IMR-90 (cell line): ENCODE results near the gene CIDEA. TPM values are rescaled to one million over a fixed set of nuclear protein-coding genes. Genes with fewer than 3 reads are reported as not detected.

Experiments used
- ATAC-seq: fragments of 200-7000 bp; cut with Tn5 transposase; 2 replicates; pipeline ENCODE4 v1.9.1; 2020; ENCODE audit warnings: low read depth, mild to moderate bottlenecking, moderate library complexity
- BruUV-seq: library from RNA; stranded (reverse); fragments of 400-500 nt; replicated peaks from 2 replicates; lab custom pipeline; 2021; lab: Mats Ljungman, UMichigan
- CTCF ChIA-PET: fragments of 300-600 bp; formaldehyde crosslinking; extraction: SDS; loops from one replicate; lab custom pipeline; 2021; ENCODE audit warnings: antibody characterized with exemption; lab: Yijun Ruan, JAX
- POLR2A ChIA-PET: fragments of 300-600 bp; sonication (Branson Sonifier 250); formaldehyde crosslinking; loops from one replicate; lab custom pipeline; 2022; ENCODE audit warnings: antibody characterized with exemption; ENCODE audit not compliant: unreplicated experiment; lab: Charles Lee
- DNase-seq: peaks from one replicate; pipeline ENCODE4 v3.0.0; 2013
- H2AFZ ChIP-seq: replicated peaks from 2 replicates; pipeline ENCODE3; 2013; ENCODE audit warnings: low read length, mild to moderate bottlenecking; ENCODE audit not compliant: poor library complexity
- H2AK5ac ChIP-seq: 2 replicates; pipeline ENCODE4 v1.6.1; 2013; ENCODE audit warnings: low read depth, low read length, inconsistent platforms
- H2AK9ac ChIP-seq: replicated peaks from 2 replicates; pipeline ENCODE3; 2013; ENCODE audit warnings: mild to moderate bottlenecking, low read depth, low read length, moderate library complexity; ENCODE audit not compliant: poor library complexity
- H2BK120ac ChIP-seq: 2 replicates; pipeline ENCODE4 v1.6.1; 2013; ENCODE audit warnings: low read depth, low read length, inconsistent platforms
- H2BK15ac ChIP-seq: 3 replicates; pipeline ENCODE4 v1.6.1; 2013; ENCODE audit warnings: low read depth, low read length, inconsistent platforms
- H2BK20ac ChIP-seq: 2 replicates; pipeline ENCODE4 v1.6.1; 2013; ENCODE audit warnings: low read depth, mild to moderate bottlenecking, inconsistent platforms, low read length, moderate library complexity
- H2BK5ac ChIP-seq: 2 replicates; pipeline ENCODE4 v1.6.1; 2013; ENCODE audit warnings: mild to moderate bottlenecking, low read depth, low read length, inconsistent platforms; ENCODE audit not compliant: poor library complexity, severe bottlenecking
- H3K14ac ChIP-seq: replicated peaks from 2 replicates; pipeline ENCODE4 v1.6.1; 2013; ENCODE audit warnings: low read depth, low read length, inconsistent platforms
- H3K18ac ChIP-seq: 2 replicates; pipeline ENCODE4 v1.6.1; 2013; ENCODE audit warnings: low read depth, low read length, control low read depth
- H3K23ac ChIP-seq: 2 replicates; pipeline ENCODE4 v1.6.1; 2013; ENCODE audit warnings: low read depth, low read length, inconsistent platforms
- H3K27ac ChIP-seq: 2 replicates; pipeline ENCODE4 v1.5.1; 2013; ENCODE audit warnings: mild to moderate bottlenecking, control low read depth, low read length; ENCODE audit not compliant: insufficient read depth
- H3K27me3 ChIP-seq: 2 replicates; pipeline ENCODE4 v1.6.1; 2013; ENCODE audit warnings: low read length; ENCODE audit not compliant: control insufficient read depth, insufficient read depth
- H3K36me3 ChIP-seq: 2 replicates; pipeline ENCODE4 v1.6.1; 2013; ENCODE audit warnings: low read length, mixed read lengths; ENCODE audit not compliant: control insufficient read depth, insufficient read depth
- H3K4ac ChIP-seq: 2 replicates; pipeline ENCODE4 v1.6.1; 2013; ENCODE audit warnings: low read depth, low read length, inconsistent platforms
- H3K4me1 ChIP-seq: 2 replicates; pipeline ENCODE4 v1.6.1; 2013; ENCODE audit warnings: low read length, mixed read lengths; ENCODE audit not compliant: control insufficient read depth, insufficient read depth
- H3K4me2 ChIP-seq: 2 replicates; pipeline ENCODE4 v1.6.1; 2013; ENCODE audit warnings: low read depth, mild to moderate bottlenecking, control low read depth, low read length, moderate library complexity
- H3K4me3 ChIP-seq: 2 replicates; pipeline ENCODE4 v1.5.1; 2013; ENCODE audit warnings: low read depth, mild to moderate bottlenecking, control low read depth, low read length, moderate library complexity; ENCODE audit not compliant: insufficient read depth
- H3K56ac ChIP-seq: 2 replicates; pipeline ENCODE4 v1.6.1; 2013; ENCODE audit warnings: low read length, inconsistent platforms; ENCODE audit not compliant: insufficient read depth; ENCODE audit errors: extremely low read depth
- H3K79me1 ChIP-seq, 2 experiments: 2 replicates each; pipeline ENCODE4 v1.6.1; 2013; ENCODE audit warnings: low read length in 2 of 2, inconsistent platforms in 1 of 2, low read depth in 1 of 2
- H3K9ac ChIP-seq: 2 replicates; pipeline ENCODE4 v1.6.1; 2013; ENCODE audit warnings: low read depth, low read length, control low read depth
- H3K9me1 ChIP-seq: 2 replicates; pipeline ENCODE4 v1.6.1; 2013; ENCODE audit warnings: low read length, inconsistent platforms; ENCODE audit not compliant: insufficient read depth
- H3K9me3 ChIP-seq: 2 replicates; pipeline ENCODE4 v1.6.1; 2013; ENCODE audit warnings: low read length; ENCODE audit not compliant: control insufficient read depth, insufficient read depth
- H4K20me1 ChIP-seq: 2 replicates; pipeline ENCODE4 v1.6.1; 2013; ENCODE audit warnings: low read length, inconsistent platforms; ENCODE audit not compliant: insufficient read depth
- H4K5ac ChIP-seq: 2 replicates; pipeline ENCODE4 v1.6.1; 2013; ENCODE audit warnings: mild to moderate bottlenecking, low read depth, low read length, control low read depth
- H4K8ac ChIP-seq, 2 experiments: 2 replicates each; pipeline ENCODE4 v1.6.1; 2013; ENCODE audit warnings: low read depth in 2 of 2, low read length in 2 of 2, control low read depth in 1 of 2, inconsistent platforms in 1 of 2
- H4K91ac ChIP-seq: 2 replicates; pipeline ENCODE4 v1.6.1; 2013; ENCODE audit warnings: low read depth, low read length, inconsistent platforms; ENCODE audit not compliant: insufficient read depth
- CEBPB ChIP-seq: IDR thresholded peaks from 2 replicates; pipeline ENCODE4 v1.6.1; 2012; ENCODE audit warnings: low read depth, low read length, improper control_type of control experiment
- FOS ChIP-seq: fragments of 150-350 bp; IDR thresholded peaks from 2 replicates; pipeline ENCODE4 v1.6.1; 2016; ENCODE audit warnings: low read depth, low read length
- MAFK ChIP-seq: IDR thresholded peaks from 2 replicates; pipeline ENCODE4 v1.6.1; 2012; ENCODE audit warnings: low read depth, low read length, improper control_type of control experiment
- MAZ ChIP-seq: IDR thresholded peaks from 2 replicates; pipeline ENCODE4 v1.6.1; 2012; ENCODE audit warnings: low read depth, mild to moderate bottlenecking, low read length, improper control_type of control experiment, moderate library complexity, borderline replicate concordance
- MXI1 ChIP-seq: IDR thresholded peaks from 2 replicates; pipeline ENCODE4 v1.6.1; 2012; ENCODE audit warnings: low read depth, mild to moderate bottlenecking, low read length, moderate library complexity, borderline replicate concordance
- NFE2L2 ChIP-seq: fragments of 150-350 bp; IDR thresholded peaks from 2 replicates; pipeline ENCODE4 v1.6.1; 2016; ENCODE audit warnings: low read depth, mild to moderate bottlenecking, low read length
- POLR2A ChIP-seq: IDR thresholded peaks from 2 replicates; pipeline ENCODE4 v1.6.1; 2012; ENCODE audit warnings: mild to moderate bottlenecking, low read depth, low read length
- RAD21 ChIP-seq: IDR thresholded peaks from 2 replicates; pipeline ENCODE4 v1.6.1; 2012; ENCODE audit warnings: low read length, improper control_type of control experiment
- RCOR1 ChIP-seq: IDR thresholded peaks from 2 replicates; pipeline ENCODE4 v1.6.1; 2012; ENCODE audit warnings: mild to moderate bottlenecking, low read length, improper control_type of control experiment; ENCODE audit not compliant: insufficient replicate concordance
- RFX5 ChIP-seq: IDR thresholded peaks from 2 replicates; pipeline ENCODE4 v1.8.0; 2012; ENCODE audit warnings: low read depth, mild to moderate bottlenecking, low read length, moderate library complexity
- SMC3 ChIP-seq: fragments of 150-350 bp; IDR thresholded peaks from 2 replicates; pipeline ENCODE4 v1.6.1; 2016; ENCODE audit warnings: low read depth, mild to moderate bottlenecking, antibody characterized with exemption, low read length, moderate library complexity
- USF2 ChIP-seq: fragments of 150-350 bp; IDR thresholded peaks from 2 replicates; pipeline ENCODE4 v1.6.1; 2017; ENCODE audit warnings: mild to moderate bottlenecking, antibody characterized with exemption, low read length, low read depth
- WGBS, 2 experiments: methylation state at CpG; one replicate each; pipeline versions ENCODE4 v1.1.5 to v1.1.7; 2013; ENCODE audit warnings: missing lambda C conversion rate in 2 of 2; ENCODE audit not compliant: insufficient read length in 1 of 2; ENCODE audit errors: extremely low coverage in 2 of 2; 5-methylcytosine and 5-hydroxymethylcytosine counted together
- dilution Hi-C: fragments of 300-500 bp; cut with HindIII; formaldehyde crosslinking; loops from one replicate; pipeline ENCODE4 v1.14.3; 2018; ENCODE audit warnings: low sequenced_read_pairs; ENCODE audit not compliant: unreplicated experiment
- in situ Hi-C: fragments of 300-500 bp; cut with MboI; formaldehyde crosslinking; loops from 3 replicates; pipeline ENCODE4 v1.14.3; 2019; ENCODE audit warnings: low sequenced_read_pairs, inconsistent platforms, mixed read lengths
- intact Hi-C: fragments of 100-400 bp; cut with micrococcal nuclease; formaldehyde crosslinking; loops from 2 replicates; pipeline ENCODE4 v1.10.0; 2022
- polyA plus RNA-seq, 3 experiments: library from polyadenylated mRNA; depleted of rRNA; stranded (reverse); fragments of >200 nt; gene quantifications; 2 replicates each; pipeline ENCODE4 v1.2.3, GENCODE V29; 2012; ENCODE audit warnings: low replicate concordance in 1 of 3
- total RNA-seq: library from RNA; depleted of rRNA; stranded (reverse); fragments of >200 nt; gene quantifications from 2 replicates; pipeline ENCODE4 v1.2.3, GENCODE V29; 2012
- TF ChIP-seq, protein P1 (sequence below): conservative IDR thresholded peaks from 2 replicates; pipeline ENCODE4 v1.5.1; 2012; ENCODE audit warnings: mild to moderate bottlenecking, low read depth, low read length, improper control_type of control experiment

Gene CIDEA
- total and polyA plus RNA-seq, 2 of the 4 experiments (the other 2 are of a cell fraction), result not detected

- dilution Hi-C loops (no loop called here), in situ Hi-C loops (no loop called here), intact Hi-C loops (loop anchor here (1.0 to 10.0 kb wide), 2 partner anchors 29 to 334 kb away; partner anchors contain the start of gene TUBB6)
- Histone ChIP-seq H3K27ac (peak overlapping the region; percentile 97), H4K8ac (peak overlapping the region; percentile 99), H2AK5ac (peak overlapping the region; percentile 99), H3K23ac (peak overlapping the region; percentile 99), H3K36me3 (no peaks in the 10 kb centered on the region), H2BK20ac (peak overlapping the region; percentile 91), H3K4me2 (peak overlapping the region; percentile 86), H3K9me1 (peaks cover 24% of the 10 kb centered on the region; the same call in 1 of the 2 replicates), H3K4me3 (peak overlapping the region; percentile 45), H3K79me1 (peaks cover 14 to 47% of the 10 kb centered on the region in 2 experiments), H3K4ac (peak overlapping the region; percentile 99), H4K91ac (peak overlapping the region; percentile 100), H2AFZ (peak overlapping the region; percentile 89), H4K20me1 (no peaks in the 10 kb centered on the region; the same call in 1 of the 2 replicates), H2BK5ac (peak overlapping the region; percentile 97), H2AK9ac (peak overlapping the region; percentile 98), H3K56ac (peak overlapping the region; percentile 100), H2BK15ac (peak overlapping the region; percentile 98), H3K9ac (peak overlapping the region; percentile 97), H3K4me1 (peaks cover 34% of the 10 kb centered on the region), H4K5ac (peak overlapping the region; percentile 99), H3K9me3 (no peaks in the 10 kb centered on the region), H3K27me3 (no peaks in the 10 kb centered on the region), H2BK120ac (peak overlapping the region; percentile 98), H3K14ac (peak overlapping the region; percentile 100), H3K18ac (peak overlapping the region; percentile 97)
- 18% methylated on average over 12 of the region's 30 CpGs; no CpG with 5 or more reads in 1 of the 2 experiments for WGBS, 2 experiments
- BruUV-seq, result no TSS peak
- TF ChIP-seq MXI1 (no peak; the same call in 1 of the 2 replicates), NFE2L2 (no peak), FOS (peak; percentile 67), RAD21 (peak; percentile 11; the same call in 1 of the 2 replicates), MAZ (peak; percentile 65; the same call in 1 of the 2 replicates), RFX5 (no peak), MAFK (peak; percentile 28; the same call in 1 of the 2 replicates), SMC3 (no peak), USF2 (peak; percentile 54), POLR2A (peak; percentile 96), RCOR1 (no peak), CEBPB (peak; percentile 94)
- TF ChIP-seq, protein P1, sequence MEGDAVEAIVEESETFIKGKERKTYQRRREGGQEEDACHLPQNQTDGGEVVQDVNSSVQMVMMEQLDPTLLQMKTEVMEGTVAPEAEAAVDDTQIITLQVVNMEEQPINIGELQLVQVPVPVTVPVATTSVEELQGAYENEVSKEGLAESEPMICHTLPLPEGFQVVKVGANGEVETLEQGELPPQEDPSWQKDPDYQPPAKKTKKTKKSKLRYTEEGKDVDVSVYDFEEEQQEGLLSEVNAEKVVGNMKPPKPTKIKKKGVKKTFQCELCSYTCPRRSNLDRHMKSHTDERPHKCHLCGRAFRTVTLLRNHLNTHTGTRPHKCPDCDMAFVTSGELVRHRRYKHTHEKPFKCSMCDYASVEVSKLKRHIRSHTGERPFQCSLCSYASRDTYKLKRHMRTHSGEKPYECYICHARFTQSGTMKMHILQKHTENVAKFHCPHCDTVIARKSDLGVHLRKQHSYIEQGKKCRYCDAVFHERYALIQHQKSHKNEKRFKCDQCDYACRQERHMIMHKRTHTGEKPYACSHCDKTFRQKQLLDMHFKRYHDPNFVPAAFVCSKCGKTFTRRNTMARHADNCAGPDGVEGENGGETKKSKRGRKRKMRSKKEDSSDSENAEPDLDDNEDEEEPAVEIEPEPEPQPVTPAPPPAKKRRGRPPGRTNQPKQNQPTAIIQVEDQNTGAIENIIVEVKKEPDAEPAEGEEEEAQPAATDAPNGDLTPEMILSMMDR, result 0 out of 2 replicates have a peak, but pooled peaks have one; percentile 2
- POLR2A ChIA-PET, result interaction anchor here (0.5 to 2.8 kb wide), 9 partner anchors 9 to 431 kb away, joined by 3 to 19 read pairs (median 4); partner anchors contain the start of genes AFG3L2, IMPA2 and TUBB6
- ATAC-seq, result peak; percentile 94
- CTCF ChIA-PET, result interaction anchor here (0.6 kb wide), 1 partner anchor 35 kb away, joined by 5 read pairs; no protein-coding TSS in a partner anchor
- peak; percentile 98 for DNase-seq
These were observed 24.9 kb downstream of the CIDEA start for GRCh38 chr18:12278741-12279682.
